ENCODE results near the gene HAND1.

Gene HAND1

GRCh38 chr5:154455585-154455984, 22.4 kb downstream of the HAND1 start:
- no peak for DNase-seq (ENCODE audit: low spot score)

- DNase-seq (ENCODE audit: low spot score) = no peak
Measured at GRCh38 chr5:154451957-154452356, 26.1 kb downstream of the HAND1 start.

GRCh38 chr5:154449786-154450185, 28.2 kb downstream of the HAND1 start:
- DNase-seq (ENCODE audit: low spot score) = no peak

GRCh38 chr5:154447089-154447725, 30.8 kb downstream of the HAND1 start:
- DNase-seq (ENCODE audit: low spot score) = peak; percentile 24

- DNase-seq (ENCODE audit: low spot score) = peak; percentile 24
Measured at GRCh38 chr5:154446195-154447088, 31.6 kb downstream of the HAND1 start.

GRCh38 chr5:154445422-154446194, 32.4 kb downstream of the HAND1 start, which contains the start of gene SAP30L:
TSS of gene SAP30L (plus strand) at chr5:154445997. CDS start at chr5:154446605, 608 bp downstream.
- DNase-seq (ENCODE audit: low spot score) = peak; percentile 96

GRCh38 chr5:154444556-154445421, 33.2 kb downstream of the HAND1 start:
- DNase-seq (ENCODE audit: low spot score) = no peak

- DNase-seq (ENCODE audit: low spot score) = no peak
Measured at GRCh38 chr5:154442801-154443200, 35.2 kb downstream of the HAND1 start.

GRCh38 chr5:154440540-154440939, 37.5 kb downstream of the HAND1 start:
- no peak for DNase-seq (ENCODE audit: low spot score)

- DNase-seq (ENCODE audit: low spot score) = no peak
Measured at GRCh38 chr5:154437281-154437965, 40.6 kb downstream of the HAND1 start.

GRCh38 chr5:154435226-154435625, 42.8 kb downstream of the HAND1 start:
- no peak for DNase-seq (ENCODE audit: low spot score)

- DNase-seq (ENCODE audit: low spot score) = no peak
Measured at GRCh38 chr5:154430961-154431630, 46.9 kb downstream of the HAND1 start.

GRCh38 chr5:154430466-154430865, 47.6 kb downstream of the HAND1 start:
- no peak for DNase-seq (ENCODE audit: low spot score)

GRCh38 chr5:154429341-154429740, 48.7 kb downstream of the HAND1 start:
- DNase-seq (ENCODE audit: low spot score) = no peak

GRCh38 chr5:154428208-154428607, 49.8 kb downstream of the HAND1 start:
- DNase-seq (ENCODE audit: low spot score) = no peak

All from CD4-positive, alpha-beta T cell treated with Interleukin-2 at 100 ng/mL for 4 hours (primary cell).